H7 (cell line): ENCODE results near the gene CLNS1A. TPM values are rescaled to one million over a fixed set of nuclear protein-coding genes. Genes with fewer than 3 reads are reported as not detected.

Source experiments
- DNase-seq: peaks from one replicate; pipeline ENCODE4 v3.0.0; 2012
- H3K27me3 ChIP-seq: 2 replicates; pipeline ENCODE4 v1.6.0; 2011; ENCODE audit warnings: mild to moderate bottlenecking, low read length; ENCODE audit not compliant: control insufficient read depth, insufficient read depth
- H3K36me3 ChIP-seq: replicated peaks from 2 replicates; pipeline ENCODE4 v1.5.1; 2011; ENCODE audit warnings: low read length; ENCODE audit not compliant: control insufficient read depth, insufficient read depth
- H3K4me3 ChIP-seq: 2 replicates; pipeline ENCODE4 v1.5.1; 2011; ENCODE audit warnings: low read depth, mild to moderate bottlenecking, control low read depth, low read length, moderate library complexity; ENCODE audit not compliant: insufficient read depth
- total RNA-seq: library from RNA; depleted of rRNA; stranded (reverse); fragments of >200 nt; shearing (Covaris generic); gene quantifications from 2 replicates; pipeline ENCODE4 v1.2.3, GENCODE V29; 2014; rRNA removed

Gene CLNS1A, protein sequence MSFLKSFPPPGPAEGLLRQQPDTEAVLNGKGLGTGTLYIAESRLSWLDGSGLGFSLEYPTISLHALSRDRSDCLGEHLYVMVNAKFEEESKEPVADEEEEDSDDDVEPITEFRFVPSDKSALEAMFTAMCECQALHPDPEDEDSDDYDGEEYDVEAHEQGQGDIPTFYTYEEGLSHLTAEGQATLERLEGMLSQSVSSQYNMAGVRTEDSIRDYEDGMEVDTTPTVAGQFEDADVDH
- total RNA-seq: 167 and 242 TPM in 2 replicates

DNA sequence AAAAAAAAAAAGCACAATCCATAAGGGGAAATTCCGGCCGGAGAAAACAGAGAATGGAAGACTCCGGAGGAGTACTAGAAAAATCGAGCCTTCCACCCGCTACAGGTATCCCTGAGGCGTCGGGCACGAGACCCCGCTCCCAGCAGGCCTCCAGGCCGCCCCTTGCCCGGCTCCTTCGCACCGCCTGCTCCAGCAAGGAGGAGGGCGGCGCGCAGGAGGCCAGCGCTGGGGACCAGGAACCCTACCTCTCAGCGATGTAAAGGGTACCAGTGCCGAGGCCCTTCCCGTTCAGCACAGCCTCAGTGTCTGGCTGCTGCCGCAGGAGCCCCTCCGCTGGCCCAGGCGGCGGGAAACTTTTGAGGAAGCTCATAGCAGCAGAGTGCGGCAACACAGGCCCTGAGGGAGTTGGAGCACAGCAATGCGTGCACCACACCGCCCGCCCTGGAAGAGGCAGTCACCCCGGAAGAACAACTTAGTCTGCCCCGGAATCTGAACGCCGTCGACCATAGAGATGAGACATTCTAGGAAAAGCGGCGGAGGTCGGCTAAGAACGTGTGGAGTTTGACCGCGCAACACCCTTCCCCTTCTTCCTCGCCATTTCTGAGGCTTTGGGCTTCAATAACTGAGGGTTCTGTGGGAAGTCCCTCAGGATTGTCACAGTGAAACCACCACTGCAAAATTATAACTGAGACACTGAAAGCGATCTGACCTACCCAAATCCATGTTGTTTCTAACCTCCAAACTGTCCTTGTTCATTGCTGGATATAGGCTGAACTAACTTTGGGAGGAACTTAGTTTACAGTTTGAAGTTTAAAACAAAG, at the start of gene CLNS1A:
CLNS1A (minus strand) TSS at position 450 of the 821 bp plus-strand sequence; CDS start at position 370, 80 bp downstream.
- H3K4me3 ChIP-seq: peak within 1 kb of the TSS; percentile 90
- H3K27me3 ChIP-seq: no peaks in the 10 kb centered on the region
- peak; percentile 86 for DNase-seq

DNA sequence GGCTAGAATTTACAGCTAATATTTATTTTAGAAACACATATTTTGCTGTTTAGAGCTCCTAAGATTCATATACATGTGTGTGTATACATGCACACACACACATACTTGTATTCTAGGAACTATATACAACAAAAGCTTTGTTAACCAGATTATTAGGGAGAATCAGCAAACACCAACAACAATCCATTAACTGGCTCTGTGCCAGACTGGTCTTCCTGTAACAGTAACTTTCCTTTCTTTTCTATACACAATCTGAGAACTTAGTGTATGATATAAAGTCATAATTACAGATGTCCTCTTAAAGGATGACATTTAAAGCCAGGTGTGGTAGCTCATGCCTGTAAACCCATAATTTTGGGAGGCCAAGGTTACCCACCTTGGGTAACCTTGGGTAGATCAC, 49.5 kb upstream of the CLNS1A start:
- H3K36me3 ChIP-seq: peaks cover 6% of the 10 kb centered on the region

More for the DNA sequence above, at the start of gene CLNS1A:
- no peaks in the 10 kb centered on the region; the same call in 1 of the 2 replicates for H3K36me3 ChIP-seq

DNA sequence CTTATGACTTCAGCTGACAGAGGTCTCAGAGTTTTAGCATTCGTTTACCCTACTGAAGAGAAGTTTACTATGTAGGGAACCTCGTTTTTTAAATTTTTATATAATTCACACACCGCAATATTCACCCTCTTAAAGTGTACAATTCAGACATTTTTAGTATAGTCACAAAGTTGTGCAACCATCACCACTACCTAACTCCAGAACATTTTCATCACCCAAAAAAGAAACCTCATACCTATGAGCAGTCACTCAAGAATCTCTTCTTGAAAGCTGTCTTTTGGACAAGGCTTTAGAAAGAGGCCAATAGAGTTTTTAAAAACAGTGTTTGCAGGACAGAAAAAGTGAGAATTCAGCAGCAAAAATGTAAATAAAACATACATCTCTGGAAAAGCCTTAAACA, 39.5 kb upstream of the CLNS1A start:
- no peak overlapping the region for H3K4me3 ChIP-seq
- H3K36me3 ChIP-seq: peaks cover 13% of the 10 kb centered on the region
- DNase-seq: no peak
- no peaks in the 10 kb centered on the region for H3K27me3 ChIP-seq

More for the DNA sequence above, 49.5 kb upstream of the CLNS1A start:
- H3K4me3 ChIP-seq: no peak overlapping the region
- H3K27me3 ChIP-seq: no peaks in the 10 kb centered on the region
- DNase-seq: no peak

DNA sequence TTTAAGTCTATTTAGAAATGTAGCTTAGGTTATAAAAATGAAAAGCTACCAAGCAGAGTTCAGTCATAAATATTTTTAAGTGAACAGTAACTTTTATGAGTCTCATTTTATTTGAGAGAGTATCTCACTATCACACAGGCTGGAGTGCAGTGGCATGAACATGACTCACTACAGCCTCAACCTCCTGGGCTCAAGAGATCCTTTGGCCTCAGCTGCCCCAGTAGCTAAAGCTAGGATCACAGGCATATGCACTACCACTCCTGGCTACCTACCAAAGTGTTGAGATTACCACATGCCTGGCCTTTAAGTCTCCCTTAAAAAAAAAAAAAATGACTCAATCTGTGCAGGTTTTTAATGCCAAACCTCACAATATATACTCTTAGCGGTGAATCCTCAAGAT, 34.7 kb upstream of the CLNS1A start:
- no peak for DNase-seq
- Histone ChIP-seq H3K27me3 (no peaks in the 10 kb centered on the region), H3K4me3 (no peak overlapping the region), H3K36me3 (peaks cover 28% of the 10 kb centered on the region)

DNA sequence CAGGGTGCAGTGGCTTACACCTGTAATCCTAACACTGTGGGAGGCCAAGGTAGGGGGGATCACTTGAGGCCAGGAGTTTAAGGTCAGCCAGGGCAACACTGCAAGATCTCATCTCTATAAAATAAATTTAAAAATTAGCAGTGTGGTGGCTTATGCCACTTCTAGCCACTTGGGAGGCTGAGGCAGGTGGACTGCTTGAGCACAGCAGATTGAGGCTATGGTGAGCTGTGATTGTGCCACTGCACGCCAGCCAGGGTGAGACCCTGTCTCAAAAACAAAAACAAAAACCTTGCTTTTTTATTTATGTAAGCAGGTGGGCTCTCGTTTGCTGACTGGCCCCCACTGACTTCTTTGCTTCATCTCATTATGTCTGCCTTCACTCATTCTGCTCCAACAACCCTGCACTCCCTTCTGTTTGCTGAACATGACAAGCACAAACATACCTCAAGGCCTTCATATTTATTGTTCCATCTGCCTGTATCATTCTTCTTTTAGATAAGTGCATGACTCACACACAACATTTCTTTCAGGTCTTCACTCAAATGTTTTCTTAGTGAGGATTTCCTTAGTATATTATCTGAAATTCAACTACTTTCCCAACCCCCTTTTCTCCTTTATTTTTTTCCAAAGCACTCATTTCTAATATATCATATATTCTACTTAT, 32.4 kb upstream of the CLNS1A start:
- no peak overlapping the region for H3K4me3 ChIP-seq
- peaks cover 22% of the 10 kb centered on the region for H3K36me3 ChIP-seq
- DNase-seq: no peak
- H3K27me3 ChIP-seq: no peaks in the 10 kb centered on the region

DNA sequence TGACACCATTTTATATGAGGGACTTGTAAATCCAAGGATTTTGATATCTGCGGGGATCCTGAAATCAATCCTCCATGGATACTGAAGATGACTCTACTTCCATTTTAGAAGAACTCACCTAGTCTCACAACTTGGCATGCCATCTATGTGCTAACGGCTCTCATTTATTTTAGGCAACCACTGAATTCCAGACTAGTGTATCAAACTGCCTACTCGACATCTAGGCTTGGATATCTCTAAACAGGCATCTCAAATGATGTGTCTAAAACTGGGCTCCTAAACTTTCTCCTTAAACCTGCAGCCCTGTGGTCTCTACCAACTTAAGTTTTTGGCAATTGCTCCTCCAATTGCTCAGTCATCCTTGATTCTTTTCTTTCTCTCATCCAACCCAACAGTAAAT, 31.2 kb upstream of the CLNS1A start:
- H3K36me3 ChIP-seq: peaks cover 19% of the 10 kb centered on the region

DNA sequence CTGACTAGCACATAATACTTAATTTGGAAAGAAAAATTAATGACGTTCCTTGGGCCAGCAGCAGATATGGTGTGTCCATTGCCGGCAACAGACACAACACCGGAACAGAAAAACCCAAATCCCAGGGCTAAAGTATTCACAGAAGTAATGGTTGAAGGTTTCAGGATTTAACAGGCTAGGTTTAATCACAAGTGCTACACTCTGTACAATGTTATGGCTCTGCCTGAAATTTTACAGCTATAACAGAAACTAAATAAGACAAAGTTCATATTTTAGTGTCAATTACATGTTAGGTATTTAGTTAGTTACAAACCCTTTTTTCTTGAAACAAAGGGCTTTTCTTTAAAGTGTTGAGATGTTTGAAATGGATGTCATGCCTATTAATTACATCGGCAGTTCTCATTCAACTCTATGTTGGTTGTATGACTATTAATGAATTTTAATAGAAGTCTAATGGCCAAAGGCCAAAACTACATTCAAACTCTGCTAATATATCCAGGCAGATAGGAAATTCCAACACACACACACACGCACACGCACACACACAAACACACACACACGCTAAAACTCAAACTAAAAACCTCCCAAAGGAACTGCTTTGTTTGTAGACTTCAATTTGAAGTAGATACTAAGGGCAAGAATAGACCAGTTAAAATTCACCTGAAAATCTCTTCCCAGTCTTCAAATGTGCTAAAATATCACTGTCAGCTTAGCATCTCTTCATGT, 27.8 kb upstream of the CLNS1A start:
- H3K27me3 ChIP-seq: no peaks in the 10 kb centered on the region
- DNase-seq: no peak
- peaks cover 12% of the 10 kb centered on the region for H3K36me3 ChIP-seq
- H3K4me3 ChIP-seq: no peak overlapping the region

More for the DNA sequence above, 31.2 kb upstream of the CLNS1A start:
- Histone ChIP-seq H3K27me3 (no peaks in the 10 kb centered on the region), H3K4me3 (no peak overlapping the region)
- no peak for DNase-seq

DNA sequence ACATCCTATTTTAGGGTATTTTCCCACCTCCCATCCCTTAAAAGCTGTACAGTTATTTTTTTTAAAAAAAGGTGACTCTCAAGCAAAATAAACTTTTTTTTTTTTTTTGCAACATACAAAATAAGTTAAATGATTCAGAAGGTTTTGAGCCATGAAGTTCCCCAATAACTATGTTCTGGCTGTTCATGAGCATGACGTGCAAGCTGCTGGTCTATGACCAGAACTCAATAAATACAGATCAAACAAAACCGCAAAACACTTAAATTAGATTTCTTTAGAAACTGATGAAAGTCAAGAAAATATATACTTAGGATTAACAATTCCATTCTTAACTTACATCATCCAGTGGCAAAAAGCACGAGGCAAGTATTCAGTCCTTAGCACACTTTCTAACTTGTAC, 24.1 kb upstream of the CLNS1A start:
- no peaks in the 10 kb centered on the region for H3K27me3 ChIP-seq
- no peak overlapping the region for H3K4me3 ChIP-seq
- no peaks in the 10 kb centered on the region; the same call in 1 of the 2 replicates for H3K36me3 ChIP-seq
- no peak for DNase-seq

DNA sequence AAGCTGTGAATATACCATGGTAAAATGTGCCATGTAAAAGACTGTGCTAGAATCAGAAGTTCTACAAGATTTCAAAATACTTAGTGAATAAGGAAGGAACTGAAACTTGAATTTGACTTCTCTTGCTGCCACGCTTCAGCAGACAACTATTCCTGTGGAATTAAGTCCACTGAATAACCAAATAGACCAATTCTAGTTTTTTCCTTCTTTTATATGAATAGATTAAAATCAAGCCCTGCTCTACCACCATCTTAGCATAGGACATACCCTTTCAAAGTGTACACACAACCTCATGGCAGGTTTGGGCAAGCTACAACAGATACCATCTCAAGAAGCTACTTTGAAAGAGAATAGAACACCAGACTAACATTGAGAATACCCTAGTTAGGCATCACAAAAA, 23.4 kb upstream of the CLNS1A start:
- H3K36me3 ChIP-seq: no peaks in the 10 kb centered on the region; the same call in 1 of the 2 replicates
- no peak overlapping the region for H3K4me3 ChIP-seq
- no peaks in the 10 kb centered on the region for H3K27me3 ChIP-seq
- DNase-seq: no peak

DNA sequence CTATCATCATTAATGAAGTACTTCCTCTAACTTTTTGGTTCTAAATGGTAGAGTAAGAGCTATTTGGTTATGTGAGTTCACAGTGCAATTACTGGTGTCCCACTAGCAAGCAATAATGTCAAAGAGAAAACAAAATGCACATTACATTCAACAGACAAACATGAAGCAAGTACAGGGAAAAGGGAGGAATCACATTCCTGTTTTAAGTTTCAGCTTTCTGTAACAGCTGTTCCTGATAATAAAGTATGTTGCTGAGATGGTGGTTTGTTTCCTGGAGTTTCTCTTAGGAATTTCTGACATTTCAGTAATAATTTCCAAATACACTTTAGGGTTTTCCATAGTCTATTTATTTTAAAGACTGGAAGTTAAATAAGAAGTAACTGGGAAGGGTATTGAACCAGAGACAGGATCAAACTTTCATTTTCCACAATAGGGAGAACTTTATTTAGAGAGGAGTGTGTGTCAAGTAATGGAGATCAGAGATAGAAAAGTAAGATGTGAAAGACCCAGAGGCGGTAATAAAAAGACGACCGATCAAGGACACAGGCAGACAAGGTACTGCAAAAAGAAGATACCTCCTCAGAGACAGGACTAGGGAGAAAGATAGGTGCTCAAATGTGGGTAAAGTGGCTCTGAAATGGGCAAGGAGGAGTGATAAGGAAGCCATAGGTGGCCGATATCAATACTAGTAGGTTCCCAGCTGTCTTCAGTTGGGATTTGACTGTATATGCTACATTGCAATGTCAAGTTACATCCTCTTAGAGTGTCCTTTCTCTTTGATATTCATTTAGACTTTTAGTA, 20.8 kb upstream of the CLNS1A start:
- Histone ChIP-seq H3K4me3 (no peak overlapping the region), H3K36me3 (no peaks in the 10 kb centered on the region), H3K27me3 (no peaks in the 10 kb centered on the region)
- no peak for DNase-seq

DNA sequence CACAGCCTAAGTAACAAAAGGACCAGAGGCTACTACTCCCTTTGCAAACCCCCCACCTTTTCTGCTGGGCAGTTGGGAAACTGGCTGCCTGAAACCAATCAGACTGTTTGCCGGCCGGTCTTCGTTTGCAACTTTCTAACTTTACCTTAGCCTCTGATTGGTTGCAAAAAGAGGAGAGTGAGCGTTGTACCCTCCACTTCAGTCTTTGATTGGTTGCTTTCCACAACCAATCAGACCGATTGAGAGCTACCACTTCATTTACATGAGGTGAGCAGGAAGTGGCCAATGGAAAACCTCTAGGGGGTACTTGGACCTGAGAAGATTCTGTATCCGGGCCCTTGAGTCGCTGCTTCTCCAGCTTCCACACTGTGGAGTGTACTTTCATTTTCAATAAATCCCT, 18.8 kb upstream of the CLNS1A start:
- peak; percentile 8 for DNase-seq
- Histone ChIP-seq H3K27me3 (no peaks in the 10 kb centered on the region), H3K36me3 (no peaks in the 10 kb centered on the region), H3K4me3 (no peak overlapping the region)

DNA sequence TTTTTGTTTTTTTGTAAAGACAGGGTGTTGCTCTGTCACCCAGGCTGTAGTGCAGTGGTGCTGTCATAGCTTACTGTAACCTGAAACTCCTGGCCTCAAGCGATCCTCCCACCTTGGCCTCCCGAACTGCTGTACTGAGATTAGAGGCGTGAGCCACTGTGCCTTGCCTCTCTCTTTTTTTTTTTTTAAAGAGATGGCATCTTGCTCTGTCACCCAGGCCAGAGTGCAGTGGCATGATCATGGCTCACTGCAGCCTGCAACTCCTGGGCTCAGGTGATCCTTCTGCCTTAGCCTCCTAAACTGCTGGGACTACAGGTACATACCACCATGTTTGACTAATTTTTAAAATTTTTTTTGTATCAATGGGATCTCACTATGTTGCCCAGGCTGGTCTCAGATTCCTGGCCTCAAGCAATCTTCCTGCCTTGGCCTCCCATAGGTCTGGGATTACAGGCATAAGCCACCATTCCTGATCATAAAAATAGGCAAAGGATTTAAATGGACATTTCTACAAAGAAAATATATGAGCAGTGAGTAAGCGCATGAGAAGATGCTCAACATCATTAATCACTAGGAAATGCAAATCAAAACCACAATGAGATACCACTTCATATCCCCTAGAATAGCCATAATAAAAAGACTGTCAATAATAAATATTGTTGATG, 17.3 kb upstream of the CLNS1A start:
- H3K36me3 ChIP-seq: no peaks in the 10 kb centered on the region
- no peak overlapping the region for H3K4me3 ChIP-seq
- H3K27me3 ChIP-seq: no peaks in the 10 kb centered on the region
- no peak for DNase-seq

DNA sequence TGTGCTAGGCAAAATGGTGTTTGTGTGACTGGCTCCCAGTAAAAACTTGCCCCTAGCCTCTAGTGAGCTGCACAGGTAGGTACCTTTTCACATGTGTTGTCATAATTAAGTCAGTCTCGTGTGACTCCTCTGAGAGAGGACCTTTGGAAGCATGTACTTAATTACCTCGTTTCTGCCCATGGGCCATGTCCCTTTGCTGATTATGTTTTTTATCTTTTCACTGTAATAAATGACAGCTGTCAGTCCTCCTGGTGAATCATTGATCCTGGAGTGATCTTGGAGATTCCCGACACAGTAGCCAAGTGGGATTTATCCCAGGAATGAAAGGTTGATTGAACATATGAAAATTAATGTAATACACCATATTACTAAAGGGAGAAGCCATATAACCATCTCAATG, 12.5 kb upstream of the CLNS1A start:
- no peak for DNase-seq
- H3K27me3 ChIP-seq: no peaks in the 10 kb centered on the region
- no peak overlapping the region for H3K4me3 ChIP-seq
- no peaks in the 10 kb centered on the region for H3K36me3 ChIP-seq
